ENCODE results near the gene OR2C3.

DNA sequence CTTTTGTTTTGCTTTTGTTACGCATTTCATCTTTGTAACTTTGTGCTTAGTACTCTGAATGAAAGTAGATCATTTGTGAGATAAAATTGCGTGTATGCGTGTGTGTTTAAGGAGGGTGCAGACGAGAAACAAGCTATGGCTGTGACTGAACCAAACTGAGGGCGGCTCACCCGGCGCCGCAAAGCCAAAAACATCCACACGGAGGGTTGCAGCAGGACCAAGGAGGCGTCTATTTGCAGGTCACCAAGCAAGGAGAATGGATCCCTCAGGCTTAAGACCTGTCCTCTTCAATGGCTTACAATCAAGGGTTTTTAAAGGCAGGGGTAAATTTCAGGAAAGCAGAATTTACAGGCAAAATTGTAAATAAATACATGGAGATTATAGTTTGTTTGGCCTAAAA lies 25.5 kb upstream of the OR2C3 start:
- TF ChIP-seq, protein P1, sequence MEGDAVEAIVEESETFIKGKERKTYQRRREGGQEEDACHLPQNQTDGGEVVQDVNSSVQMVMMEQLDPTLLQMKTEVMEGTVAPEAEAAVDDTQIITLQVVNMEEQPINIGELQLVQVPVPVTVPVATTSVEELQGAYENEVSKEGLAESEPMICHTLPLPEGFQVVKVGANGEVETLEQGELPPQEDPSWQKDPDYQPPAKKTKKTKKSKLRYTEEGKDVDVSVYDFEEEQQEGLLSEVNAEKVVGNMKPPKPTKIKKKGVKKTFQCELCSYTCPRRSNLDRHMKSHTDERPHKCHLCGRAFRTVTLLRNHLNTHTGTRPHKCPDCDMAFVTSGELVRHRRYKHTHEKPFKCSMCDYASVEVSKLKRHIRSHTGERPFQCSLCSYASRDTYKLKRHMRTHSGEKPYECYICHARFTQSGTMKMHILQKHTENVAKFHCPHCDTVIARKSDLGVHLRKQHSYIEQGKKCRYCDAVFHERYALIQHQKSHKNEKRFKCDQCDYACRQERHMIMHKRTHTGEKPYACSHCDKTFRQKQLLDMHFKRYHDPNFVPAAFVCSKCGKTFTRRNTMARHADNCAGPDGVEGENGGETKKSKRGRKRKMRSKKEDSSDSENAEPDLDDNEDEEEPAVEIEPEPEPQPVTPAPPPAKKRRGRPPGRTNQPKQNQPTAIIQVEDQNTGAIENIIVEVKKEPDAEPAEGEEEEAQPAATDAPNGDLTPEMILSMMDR (conservative IDR thresholded peaks at IDR 0.05) = no peak
- TF ChIP-seq EZH2 (IDR thresholded peaks at IDR 0.05; ENCODE audit: low read depth) = no peak
